HepG2 (cell line): ENCODE measurements around the gene TULP3. TPM values are rescaled to one million over a fixed set of nuclear protein-coding genes. Genes with fewer than 3 reads are reported as not detected.
A peak's percentile ranks its signal among the peaks of the same experiment; 100 is the strongest.
"Not testable (repeated sequence)": the region's sequence is repeated elsewhere in the genome, so short reads cannot be mapped to it uniquely, and the experiment has no call there.

Source experiments
- ATAC-seq: fragments of 200-7000 bp; cut with Tn5 transposase; 3 replicates; pipeline ENCODE4 v1.9.1; 2020; ENCODE audit warnings: mild to moderate bottlenecking, moderate library complexity
- BruUV-seq: library from RNA; stranded (reverse); fragments of 400-500 nt; replicated peaks from 2 replicates; lab custom pipeline; 2021; lab: Mats Ljungman, UMichigan
- CTCF ChIA-PET: fragments of 300-600 bp; formaldehyde crosslinking; extraction: SDS; loops from one replicate; lab custom pipeline; 2021; ENCODE audit warnings: low total read pairs, inconsistent platforms, low intra/inter-chr PET ratio; lab: Yijun Ruan, JAX
- POLR2A ChIA-PET: fragments of 350-600 bp; sonication (Branson Sonifier 250); formaldehyde crosslinking; loops from one replicate; lab custom pipeline; 2020; ENCODE audit warnings: antibody characterized with exemption, inconsistent platforms; lab: Yijun Ruan, JAX
- DNase-seq: peaks from one replicate; pipeline ENCODE4 v3.0.0-alpha.2; 2015; ENCODE audit warnings: low spot score
- FAIRE-seq: peaks from 3 replicates; lab custom pipeline; 2011; peaks lifted over from hg19 to GRCh38; lab: Jason Lieb, UNC
- H2AFZ ChIP-seq: one replicate; pipeline ENCODE4 v1.6.1; 2011; ENCODE audit warnings: low read length, inconsistent platforms
- H3K27ac ChIP-seq: fragments of 300-600 bp; 3 replicates; pipeline ENCODE4 v1.8.0; 2011; ENCODE audit warnings: mixed run types, mild to moderate bottlenecking, mixed read lengths, low read length, inconsistent platforms; ENCODE audit not compliant: insufficient read depth; ENCODE audit errors: extremely low read length
- H3K27me3 ChIP-seq, 2 experiments: fragments of 200-600 bp in 1 of 2; 2 replicates in 1 of 2; 3 replicates in 1 of 2; pipeline versions ENCODE4 v1.6.0 to v1.8.0; 2011; ENCODE audit warnings: low read length in 2 of 2, mild to moderate bottlenecking in 2 of 2, moderate library complexity in 2 of 2, inconsistent platforms in 1 of 2; ENCODE audit not compliant: insufficient read depth in 2 of 2, control insufficient read depth in 1 of 2
- H3K36me3 ChIP-seq, 2 experiments: fragments of 200-600 bp in 1 of 2; replicated peaks in 1 of 2; 2 replicates in 1 of 2; 3 replicates in 1 of 2; pipeline versions ENCODE4 v1.5.1 to v1.8.0; 2011; ENCODE audit warnings: low read length in 2 of 2, inconsistent platforms in 1 of 2; ENCODE audit not compliant: insufficient read depth in 2 of 2, control insufficient read depth in 1 of 2
- H3K4me1 ChIP-seq: 2 replicates; pipeline ENCODE4 v1.5.1; 2012; ENCODE audit warnings: low read length, inconsistent platforms; ENCODE audit not compliant: insufficient read depth
- H3K4me2 ChIP-seq: 2 replicates; pipeline ENCODE4 v1.6.0; 2011; ENCODE audit warnings: low read depth, low read length, inconsistent platforms
- H3K4me3 ChIP-seq, 3 experiments: fragments of 200-600 bp in 1 of 3; sonication (generic), shearing (Covaris generic) in 1 of 3; replicated peaks in 1 of 3; 2 replicates each; pipeline ENCODE4 v1.5.1; 2011 to 2016; ENCODE audit warnings: low read length in 3 of 3, inconsistent platforms in 2 of 3, low read depth in 2 of 3, mild to moderate bottlenecking in 2 of 3, control low read depth in 1 of 3, mixed read lengths in 1 of 3; ENCODE audit not compliant: insufficient read depth in 1 of 3
- H3K79me2 ChIP-seq: one replicate; pipeline ENCODE4 v1.6.1; 2011; ENCODE audit warnings: low read length, inconsistent platforms; ENCODE audit not compliant: insufficient read depth
- H3K9ac ChIP-seq: 2 replicates; pipeline ENCODE4 v1.6.0; 2011; ENCODE audit warnings: mild to moderate bottlenecking, low read depth, low read length, inconsistent platforms; ENCODE audit not compliant: insufficient read depth
- H3K9me3 ChIP-seq: 2 replicates; pipeline ENCODE4 v1.5.1; 2012; ENCODE audit warnings: mild to moderate bottlenecking, low read length
- H4K20me1 ChIP-seq: 2 replicates; pipeline ENCODE4 v1.6.0; 2011; ENCODE audit warnings: inconsistent platforms, mild to moderate bottlenecking, low read length, moderate library complexity; ENCODE audit not compliant: insufficient read depth
- ETS1 ChIP-seq: sonication (generic); formaldehyde crosslinking; IDR thresholded peaks from 2 replicates; pipeline ENCODE4 v1.4.0; 2020; ENCODE audit warnings: missing genetic modification reagents
- KDM5A ChIP-seq: fragments of 200-600 bp; sonication (generic); IDR thresholded peaks from 2 replicates; pipeline ENCODE4 v1.7.0; 2018; ENCODE audit warnings: antibody characterized with exemption, mild to moderate bottlenecking, low read length, borderline replicate concordance
- KLF6 ChIP-seq: IDR thresholded peaks from 2 replicates; pipeline ENCODE4 v1.8.0; 2016; ENCODE audit warnings: missing biosample characterization, missing genetic modification reagents
- MLX ChIP-seq: IDR thresholded peaks from 2 replicates; pipeline ENCODE4 v1.6.1; 2016
- PHF8 ChIP-seq: sonication (generic); formaldehyde crosslinking; IDR thresholded peaks from 2 replicates; pipeline ENCODE4 v1.5.0; 2020; ENCODE audit warnings: missing genetic modification reagents
- REPIN1 ChIP-seq: sonication (generic); formaldehyde crosslinking; IDR thresholded peaks from 2 replicates; pipeline ENCODE4 v1.8.0; 2022; ENCODE audit warnings: missing genetic modification reagents, low read depth, mild to moderate bottlenecking, borderline replicate concordance
- SMAD3 ChIP-seq: sonication (generic); formaldehyde crosslinking; IDR thresholded peaks from 2 replicates; pipeline ENCODE4 v1.4.0; 2020; ENCODE audit warnings: missing genetic modification reagents
- ZNF749 ChIP-seq: sonication (generic); formaldehyde crosslinking; IDR thresholded peaks from 2 replicates; pipeline ENCODE4 v1.8.0; 2022; ENCODE audit warnings: mild to moderate bottlenecking, missing genetic modification reagents, moderate library complexity, borderline replicate concordance
- ZSCAN29 ChIP-seq: sonication (generic); formaldehyde crosslinking; conservative IDR thresholded peaks from 2 replicates; pipeline ENCODE4 v1.4.0; 2020; ENCODE audit warnings: mild to moderate bottlenecking, missing genetic modification reagents
- ZZZ3 ChIP-seq: sonication (generic); formaldehyde crosslinking; IDR thresholded peaks from 2 replicates; pipeline ENCODE4 v1.4.0; 2020; ENCODE audit warnings: missing genetic modification reagents, mild to moderate bottlenecking, borderline replicate concordance
- WGBS: methylation state at CpG from one replicate; pipeline ENCODE4 v1.1.6; 2017; ENCODE audit warnings: low lambda C conversion rate; 5-methylcytosine and 5-hydroxymethylcytosine counted together
- in situ Hi-C: cut with HindIII; loops from 2 replicates; pipeline ENCODE4 v1.10.0; 2017; ENCODE audit warnings: low pct_unique_long_range_greater_than_20kb; ENCODE audit not compliant: extremely low pct_ligation_motif_present
- intact Hi-C: fragments of 100-400 bp; cut with micrococcal nuclease; formaldehyde crosslinking; loops from one replicate; pipeline ENCODE4 v1.10.0; 2022; ENCODE audit not compliant: unreplicated experiment
- polyA plus RNA-seq, 8 experiments: library from polyadenylated mRNA; depleted of rRNA in 3 of 8; stranded (reverse) in 7 of 8; unstranded in 1 of 8; fragments of >200 nt; fragmentation: Illumina TruSeq in 4 of 8; extraction: Trizol in 4 of 8; gene quantifications; 2 replicates each; pipeline versions ENCODE4 v1.2.1 to v1.2.3, GENCODE V29; 2011 to 2016; ENCODE audit warnings: low read depth in 4 of 8, missing spikeins in 1 of 8, mixed read lengths in 1 of 8; ENCODE audit not compliant: insufficient read depth in 1 of 8
- total RNA-seq, 5 experiments: library from RNA; depleted of rRNA; stranded (reverse); fragments of >200 nt; fragmentation: Illumina TruSeq; extraction: Trizol; gene quantifications; 2 replicates each; pipeline ENCODE4 v1.2.3, GENCODE V29; 2016; ENCODE audit warnings: low read depth in 1 of 5
- TF ChIP-seq, protein P1 (sequence below): sonication (generic); formaldehyde crosslinking; IDR thresholded peaks from 2 replicates; pipeline ENCODE4 v1.8.0; 2023; ENCODE audit warnings: mild to moderate bottlenecking, missing genetic modification reagents
- TF ChIP-seq, protein P2 (sequence below): sonication (generic); formaldehyde crosslinking; IDR thresholded peaks from 2 replicates; pipeline ENCODE4 v1.8.0; 2022; ENCODE audit warnings: mild to moderate bottlenecking, missing genetic modification reagents

The TULP3 gene
- total and polyA plus RNA-seq, 2 of the 13 experiments (the other 11 are each of a cell fraction or from before 2014, with no cell fraction given) = 11.2 to 13.2 TPM

- ATAC-seq, CTCF ChIA-PET, H3K4me2 ChIP-seq, H3K9ac ChIP-seq, in situ Hi-C loops, FAIRE-seq, intact Hi-C loops, H3K4me3 ChIP-seq, H3K27me3 ChIP-seq, H3K4me1 ChIP-seq, H2AFZ ChIP-seq, BruUV-seq, POLR2A ChIA-PET, H3K9me3 ChIP-seq, H3K79me2 ChIP-seq, DNase-seq, H3K27ac ChIP-seq, H4K20me1 ChIP-seq: not testable (repeated sequence)
- peaks cover 33 to 72% of the 10 kb centered on the region in 2 experiments; a peak in 4 of 5 replicates for H3K36me3 ChIP-seq
- WGBS = 96% methylated on average over 9 of the region's 9 CpGs
Measured at GRCh38 chr12:2868986-2869632, 21.6 kb upstream of the TULP3 start.

DNA sequence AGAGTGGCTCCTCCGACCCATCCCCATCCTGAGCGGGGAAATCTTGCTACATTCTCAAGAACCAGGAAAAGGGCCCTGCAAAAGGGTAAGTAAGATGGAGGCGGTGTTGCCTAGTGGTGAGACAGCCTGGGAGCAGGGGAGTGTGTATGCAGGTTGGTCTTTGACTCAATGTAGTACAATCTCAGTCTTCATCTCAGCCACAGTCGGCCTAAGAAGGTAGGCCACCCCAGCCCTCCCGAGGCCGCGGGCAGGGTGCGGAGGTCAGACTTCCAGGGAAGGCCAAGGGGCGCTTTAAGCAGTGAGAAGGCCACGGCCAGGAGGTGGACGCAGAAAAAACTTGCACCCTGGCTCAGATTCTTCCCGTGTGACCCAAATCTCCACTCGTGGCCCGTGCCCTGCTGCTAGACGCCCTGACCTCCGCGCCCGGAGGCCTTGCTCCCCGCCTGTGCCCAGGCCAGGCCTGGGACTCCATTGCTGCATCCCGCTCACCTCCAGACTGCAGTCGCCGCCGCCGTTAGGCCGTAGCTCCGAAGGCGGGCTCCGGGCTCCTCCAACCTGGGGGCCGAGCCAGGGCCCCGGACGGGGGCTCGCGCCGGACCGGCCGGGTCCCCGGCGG, 14.2 kb upstream of the TULP3 start:
- no peaks in the 10 kb centered on the region; a peak in 1 of 5 replicates for H3K27me3 ChIP-seq
- BruUV-seq = TSS peak; percentile 51
- DNase-seq (no peak), ATAC-seq (peak; percentile 80), FAIRE-seq (no peak)
- under 1% methylated on average over 14 of the region's 38 CpGs for WGBS
- in situ Hi-C loops = no loop called here
- POLR2A ChIA-PET = interaction anchor here (0.7 to 1.6 kb wide), 4 partner anchors 10 to 36 kb away, joined by 3 to 6 read pairs (median 4); no protein-coding TSS in a partner anchor
- intact Hi-C loops = no loop called here
- peaks cover 38% of the 10 kb centered on the region for H3K4me1 ChIP-seq
- peak overlapping the region; percentile 81 for H3K4me2 ChIP-seq
- no peaks in the 10 kb centered on the region for H4K20me1 ChIP-seq
- H3K27ac ChIP-seq = peak overlapping the region; percentile 84
- H3K9me3 ChIP-seq = no peaks in the 10 kb centered on the region
- H3K9ac ChIP-seq = peak overlapping the region; percentile 85
- no peak overlapping the region for H2AFZ ChIP-seq
- CTCF ChIA-PET = no interaction called here
- H3K79me2 ChIP-seq = peaks cover 56% of the 10 kb centered on the region
- H3K36me3 ChIP-seq = peaks cover 6 to 16% of the 10 kb centered on the region in 2 experiments
- peak overlapping the region; percentile 74 to 85 (median 77) for H3K4me3 ChIP-seq
- TF ChIP-seq, protein P1, sequence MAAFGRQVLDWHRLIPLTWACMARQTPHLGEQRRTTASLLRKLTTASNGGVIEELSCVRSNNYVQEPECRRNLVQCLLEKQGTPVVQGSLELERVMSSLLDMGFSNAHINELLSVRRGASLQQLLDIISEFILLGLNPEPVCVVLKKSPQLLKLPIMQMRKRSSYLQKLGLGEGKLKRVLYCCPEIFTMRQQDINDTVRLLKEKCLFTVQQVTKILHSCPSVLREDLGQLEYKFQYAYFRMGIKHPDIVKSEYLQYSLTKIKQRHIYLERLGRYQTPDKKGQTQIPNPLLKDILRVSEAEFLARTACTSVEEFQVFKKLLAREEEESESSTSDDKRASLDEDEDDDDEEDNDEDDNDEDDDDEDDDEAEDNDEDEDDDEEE (CRISPR knock-in tag) = no peak; the same call in 1 of the 2 replicates
- TF ChIP-seq SMAD3 (no peak), ZSCAN29 (CRISPR knock-in tag) (no peak), KLF6 (no peak), MLX (CRISPR knock-in tag) (no peak), ZZZ3 (CRISPR knock-in tag) (0 out of 2 replicates have a peak, but pooled peaks have one; percentile 4), ZNF749 (CRISPR knock-in tag) (0 out of 2 replicates have a peak, but pooled peaks have one; percentile 55), REPIN1 (CRISPR knock-in tag) (0 out of 2 replicates have a peak, but pooled peaks have one; percentile 9), ETS1 (CRISPR knock-in tag) (no peak), PHF8 (CRISPR knock-in tag) (peak; percentile 79; the same call in 1 of the 2 replicates), KDM5A (peak; percentile 59; the same call in 1 of the 2 replicates)
- TF ChIP-seq, protein P2, sequence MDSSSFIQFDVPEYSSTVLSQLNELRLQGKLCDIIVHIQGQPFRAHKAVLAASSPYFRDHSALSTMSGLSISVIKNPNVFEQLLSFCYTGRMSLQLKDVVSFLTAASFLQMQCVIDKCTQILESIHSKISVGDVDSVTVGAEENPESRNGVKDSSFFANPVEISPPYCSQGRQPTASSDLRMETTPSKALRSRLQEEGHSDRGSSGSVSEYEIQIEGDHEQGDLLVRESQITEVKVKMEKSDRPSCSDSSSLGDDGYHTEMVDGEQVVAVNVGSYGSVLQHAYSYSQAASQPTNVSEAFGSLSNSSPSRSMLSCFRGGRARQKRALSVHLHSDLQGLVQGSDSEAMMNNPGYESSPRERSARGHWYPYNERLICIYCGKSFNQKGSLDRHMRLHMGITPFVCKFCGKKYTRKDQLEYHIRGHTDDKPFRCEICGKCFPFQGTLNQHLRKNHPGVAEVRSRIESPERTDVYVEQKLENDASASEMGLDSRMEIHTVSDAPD (CRISPR knock-in tag) = no peak
